Ovary (tissue), 9 donors: ENCODE measurements around the gene SLC23A1. TPM values are rescaled to one million over a fixed set of nuclear protein-coding genes. Genes with fewer than 3 reads are reported as not detected.

Source experiments
- DNase-seq, 5 donors: peaks; one replicate each; pipeline ENCODE4 v3.0.0-alpha.2; 2019 to 2020
- H3K27ac ChIP-seq, 2 donors: fragments of 200-600 bp; one replicate each; pipeline versions ENCODE4 v1.5.1 to v1.8.0; 2019 to 2022
- H3K27me3 ChIP-seq: fragments of 200-600 bp; one replicate; pipeline ENCODE4 v1.8.0; 2022
- H3K36me3 ChIP-seq: fragments of 200-600 bp; sonication (generic); one replicate; pipeline ENCODE4 v1.5.1; 2019
- H3K4me1 ChIP-seq: one replicate; pipeline ENCODE4 v1.8.1; 2013; ENCODE audit warnings: mild to moderate bottlenecking, moderate library complexity; ENCODE audit not compliant: insufficient read depth
- H3K4me3 ChIP-seq: fragments of 200-600 bp; sonication (generic); one replicate; pipeline ENCODE4 v1.5.1; 2017
- H3K9me3 ChIP-seq, 2 donors: fragments of 200-600 bp in 1 of 2; sonication (generic) in 1 of 2; one replicate each; pipeline versions ENCODE4 v1.5.1 to v1.8.1; 2013 to 2019; ENCODE audit warnings: mild to moderate bottlenecking in 1 of 2, moderate library complexity in 1 of 2
- CTCF ChIP-seq, 3 donors: fragments of 450-650 bp in 2 of 3; fragments of 200-600 bp in 1 of 3; IDR thresholded peaks; one replicate each; pipeline versions ENCODE4 v1.5.1 to v1.8.0; 2016 to 2022; ENCODE audit warnings: antibody characterized with exemption in 3 of 3, mild to moderate bottlenecking in 1 of 3
- EP300 ChIP-seq: sonication (generic); formaldehyde crosslinking; IDR thresholded peaks from one replicate; pipeline ENCODE4 v1.6.1; 2017; ENCODE audit warnings: antibody characterized with exemption
- POLR2A ChIP-seq: fragments of 450-650 bp; IDR thresholded peaks from one replicate; pipeline ENCODE4 v1.6.1; 2017; ENCODE audit warnings: antibody characterized with exemption, mild to moderate bottlenecking, moderate library complexity
- WGBS, 3 donors: extraction: QIAGEN DNeasy Blood & Tissue Kit in 1 of 3; methylation state at CpG; one replicate each; pipeline versions ENCODE4 v1.1.5 to v1.1.7; 2013 to 2017; 5-methylcytosine and 5-hydroxymethylcytosine counted together
- intact Hi-C, 4 donors: fragments of 100-400 bp; cut with DNase I; formaldehyde crosslinking; loops; one replicate each; pipeline versions ENCODE4 v1.11.0 to v1.15.1; 2022 to 2023
- polyA plus RNA-seq, 2 donors: library from polyadenylated mRNA; stranded (reverse); fragments of 200-250 nt in 1 of 2; fragments of 350-450 nt in 1 of 2; fragmentation: Illumina TruSeq in 1 of 2; extraction: RNeasy Lipid Tissue Mini Kit (QIAGEN cat#74804) in 1 of 2; gene quantifications; one replicate each; pipeline ENCODE4 v1.2.3, GENCODE V29; 2013 to 2014
- total RNA-seq, 7 donors: library from RNA; depleted of rRNA in 2 of 7; stranded (reverse); fragments of >200 nt in 2 of 7; fragmentation: NEBNext Ultra II Directional in 3 of 7; extraction: Animal tissue kit (Norgen Biotek cat#: 25700) in 3 of 7; gene quantifications; one replicate each; pipeline versions ENCODE4 v1.1.0 to v1.2.4, GENCODE V29; 2016 to 2023
- donor health status: DM: no; HTN: no; CAD: no; lungs with moderate emphysema.
- donor health status: DM: no; HTN: no; CAD: no.
- donor health status: Bipolar disorder and iron deficiency.
- donor health status: DM: yes; HTN: yes; CAD: no.
- donor health status: DM: no; HTN: no; CAD: no.
- donor health status: DM: yes; HTN: yes; CAD: no.

SLC23A1 gene
- total and polyA plus RNA-seq, 9 donors = 0.05 to 14.5 (median 1.1) TPM; not detected in 3

DNA sequence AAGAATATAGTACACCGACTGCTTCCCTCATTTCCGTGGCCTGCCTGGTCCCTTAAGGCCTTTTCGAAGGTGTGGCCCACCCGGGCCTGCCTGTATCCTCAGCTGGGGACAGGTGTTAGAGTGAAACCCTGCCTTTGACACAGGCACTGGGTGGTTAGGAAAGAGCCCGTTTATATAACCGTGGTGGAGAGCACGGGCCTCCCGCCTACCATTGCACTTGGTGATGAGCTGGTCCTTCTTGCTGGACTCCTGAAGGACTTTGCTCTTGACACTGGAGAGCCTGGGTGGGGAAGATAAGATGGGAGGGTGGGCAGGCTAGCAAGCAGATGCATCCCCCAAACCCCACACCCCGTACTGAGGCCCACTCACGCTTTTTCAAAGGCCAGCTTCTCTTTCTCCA is 18.4 kb upstream of the SLC23A1 start:
- Histone ChIP-seq H3K36me3 (no peaks in the 10 kb centered on the region), H3K27me3 (no peaks in the 10 kb centered on the region), H3K27ac (no peak overlapping the region), H3K4me1 (no peaks in the 10 kb centered on the region), H3K4me3 (no peak overlapping the region), H3K9me3 (no peaks in the 10 kb centered on the region)
- intact Hi-C loops = no loop called here
- DNase-seq = no peak
- TF ChIP-seq EP300 (no peak), POLR2A (no peak), CTCF (IDR thresholded peaks at IDR 0.05) (no peak)
- WGBS, 3 donors = 93 to 94% (median 94%) methylated on average over 10 of the region's 10 CpGs

DNA sequence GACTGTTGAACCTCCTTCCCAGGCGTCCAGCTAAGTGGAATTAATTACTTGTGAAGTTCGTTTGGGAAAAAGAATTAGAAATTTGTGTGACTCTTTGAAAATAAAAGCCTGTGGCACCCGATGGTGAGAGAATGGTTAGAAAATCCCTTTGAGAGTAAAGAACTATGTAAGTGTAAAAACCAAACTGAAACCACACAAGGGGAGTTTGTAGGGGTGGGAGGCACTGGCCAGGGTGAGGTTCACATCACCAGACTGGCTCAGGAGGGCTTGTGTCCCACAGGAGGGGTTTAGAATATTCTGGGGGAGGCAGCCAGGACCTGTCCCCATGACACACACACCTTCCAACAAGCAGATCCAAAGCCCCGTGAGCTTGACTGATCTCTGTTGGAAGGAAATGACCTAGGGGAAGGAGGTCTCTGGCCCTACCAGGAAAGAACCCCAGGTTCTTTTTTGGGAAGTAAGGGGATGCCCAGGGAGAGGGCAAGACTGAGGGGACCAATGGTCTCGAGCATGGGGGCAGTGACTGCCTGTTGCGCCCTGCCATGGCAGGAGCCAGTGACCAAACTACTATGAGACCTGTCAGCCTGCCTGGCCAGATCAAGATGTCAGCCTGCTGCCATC is 16.5 kb upstream of the SLC23A1 start:
- Histone ChIP-seq H3K27me3 (peaks cover 4% of the 10 kb centered on the region), H3K9me3 (no peaks in the 10 kb centered on the region), H3K36me3 (no peaks in the 10 kb centered on the region), H3K27ac (no peak overlapping the region), H3K4me3 (no peak overlapping the region), H3K4me1 (peaks cover 4% of the 10 kb centered on the region)
- intact Hi-C loops = no loop called here
- no peak for DNase-seq
- TF ChIP-seq POLR2A = no peak
- 87 to 90% (median 88%) methylated on average over 6 of the region's 6 CpGs for WGBS, 3 donors

DNA sequence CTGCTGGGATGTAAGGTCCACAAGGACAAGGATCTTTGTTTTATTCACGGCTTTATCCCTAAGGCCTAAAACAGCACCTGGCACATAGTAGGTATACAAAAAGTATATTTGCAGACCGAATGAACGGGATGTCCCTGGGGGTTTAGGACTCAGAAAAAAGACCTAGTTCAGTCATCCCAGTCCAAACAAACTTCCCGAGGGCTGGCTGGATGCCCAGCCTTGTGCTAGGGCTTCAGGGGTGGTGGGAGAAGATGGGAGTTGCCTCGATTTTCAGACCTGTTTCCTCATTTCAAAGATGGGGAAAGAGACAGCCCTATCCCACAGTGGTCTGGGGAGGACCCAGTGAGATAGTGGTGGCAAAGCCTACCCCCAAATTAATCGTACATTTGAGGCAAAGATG is 14.8 kb upstream of the SLC23A1 start:
- TF ChIP-seq CTCF (IDR thresholded peaks at IDR 0.05) = no peak
- TF ChIP-seq POLR2A = no peak
- TF ChIP-seq EP300 = no peak
- DNase-seq = no peak
- H3K36me3 ChIP-seq = no peaks in the 10 kb centered on the region
- H3K4me3 ChIP-seq = no peak overlapping the region
- intact Hi-C loops = no loop called here
- H3K9me3 ChIP-seq = no peaks in the 10 kb centered on the region
- 38 to 40% (median 38%) methylated on average over 6 of the region's 6 CpGs for WGBS, 3 donors
- H3K27me3 ChIP-seq = peaks cover 5% of the 10 kb centered on the region
- H3K27ac ChIP-seq = no peak overlapping the region
- peaks cover 9% of the 10 kb centered on the region for H3K4me1 ChIP-seq

DNA sequence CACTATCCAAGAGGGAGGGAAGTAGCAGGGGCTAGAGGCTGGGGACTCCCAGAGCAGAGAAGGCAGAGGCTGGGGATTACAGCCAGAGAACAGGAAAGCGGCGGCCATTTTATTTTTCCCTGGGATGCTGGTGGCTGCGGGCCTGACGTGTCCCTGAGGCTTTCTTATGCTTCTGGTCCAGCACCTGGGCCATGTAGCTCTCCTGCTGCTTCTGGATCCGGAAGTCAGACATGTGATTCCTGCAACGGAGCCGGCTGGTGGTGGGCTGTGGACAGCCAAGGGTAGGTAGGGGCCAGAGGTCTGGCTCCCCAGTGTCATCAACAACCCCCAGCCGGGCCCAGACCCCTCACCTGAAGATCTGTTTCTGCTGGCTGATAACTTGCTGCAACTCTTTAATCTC is 13.6 kb upstream of the SLC23A1 start:
- intact Hi-C loops = no loop called here
- Histone ChIP-seq H3K36me3 (no peaks in the 10 kb centered on the region), H3K9me3 (no peaks in the 10 kb centered on the region), H3K4me1 (peaks cover 9% of the 10 kb centered on the region), H3K4me3 (no peak overlapping the region), H3K27ac (no peak overlapping the region), H3K27me3 (peaks cover 5% of the 10 kb centered on the region)
- 89 to 93% (median 89%) methylated on average over 8 of the region's 8 CpGs for WGBS, 3 donors
- TF ChIP-seq EP300 = no peak
- TF ChIP-seq CTCF (IDR thresholded peaks at IDR 0.05) = no peak
- no peak for TF ChIP-seq POLR2A
- DNase-seq = peak in 1 of 5 donors; percentile 29

DNA sequence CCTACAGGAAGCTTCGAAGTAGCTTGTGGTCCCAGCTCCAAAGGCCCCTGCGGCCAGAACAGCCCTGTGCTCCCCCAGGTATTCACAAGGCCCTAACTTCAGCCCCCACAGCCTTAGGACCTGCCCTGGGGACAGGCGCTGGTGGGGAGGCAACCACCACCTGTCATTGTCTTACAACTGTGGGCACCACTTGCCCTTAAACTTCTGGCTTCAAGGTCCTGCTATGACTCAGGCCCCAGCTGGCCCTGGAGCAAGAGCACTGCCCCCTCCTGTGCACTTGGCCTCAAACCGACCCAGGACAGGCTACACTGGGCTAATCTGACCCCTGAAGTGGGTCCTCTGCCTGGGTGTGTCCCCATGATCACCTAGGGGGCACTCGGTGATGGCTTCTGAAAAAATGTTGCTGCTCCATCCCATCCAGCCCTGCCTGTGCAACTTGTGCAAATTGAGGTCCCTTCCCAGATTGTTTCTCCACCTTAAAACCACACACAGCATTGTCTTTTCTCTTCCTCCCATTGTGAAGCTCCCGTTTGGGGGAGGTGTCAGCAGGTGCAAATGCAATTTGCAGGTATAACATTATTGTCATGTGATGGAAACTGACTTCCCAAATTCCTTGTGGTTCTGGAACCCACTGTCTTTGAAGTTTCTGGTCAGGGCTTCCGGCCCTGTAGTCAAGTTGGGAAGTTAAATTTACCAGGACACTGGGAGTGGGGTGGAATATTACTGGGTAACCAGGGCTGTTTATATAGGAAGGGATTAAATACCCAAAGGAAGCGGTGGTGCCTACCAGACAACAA is 12.9 kb upstream of the SLC23A1 start:
- Histone ChIP-seq H3K27ac (no peak overlapping the region), H3K9me3 (no peaks in the 10 kb centered on the region), H3K36me3 (no peaks in the 10 kb centered on the region), H3K27me3 (peaks cover 5% of the 10 kb centered on the region), H3K4me3 (no peak overlapping the region), H3K4me1 (peaks cover 9% of the 10 kb centered on the region)
- intact Hi-C loops = no loop called here
- TF ChIP-seq EP300 (no peak), CTCF (IDR thresholded peaks at IDR 0.05) (no peak), POLR2A (no peak)
- no peak for DNase-seq
- 77 to 85% (median 83%) methylated on average over 8 of the region's 8 CpGs for WGBS, 3 donors
